Neural progenitor cell (in vitro differentiated cells): ENCODE results near the gene PHF3. TPM values are rescaled to one million over a fixed set of nuclear protein-coding genes. Genes with fewer than 3 reads are reported as not detected.
"Not testable (repeated sequence)": the region's sequence is repeated elsewhere in the genome, so short reads cannot be mapped to it uniquely, and the experiment has no call there.

ENCODE experiments used
- DNase-seq: peaks from one replicate; pipeline ENCODE4 v3.0.0-alpha.2; 2016; ENCODE audit warnings: low spot score
- H2AFZ ChIP-seq: fragments of 200-600 bp; sonication (generic); replicated peaks from 2 replicates; pipeline ENCODE4 v1.6.1; 2016; ENCODE audit warnings: antibody characterized with exemption
- H3F3A ChIP-seq: fragments of 200-600 bp; sonication (generic); 2 replicates; pipeline ENCODE4 v1.6.1; 2016; ENCODE audit warnings: antibody characterized with exemption, low read depth
- H3K27ac ChIP-seq: fragments of 200-600 bp; sonication (generic); 2 replicates; pipeline ENCODE4 v1.5.1; 2016; ENCODE audit warnings: mild to moderate bottlenecking
- H3K27me3 ChIP-seq: fragments of 200-600 bp; sonication (generic); 2 replicates; pipeline ENCODE4 v1.6.1; 2016; ENCODE audit warnings: mild to moderate bottlenecking, moderate library complexity
- H3K36me3 ChIP-seq: fragments of 200-600 bp; sonication (generic); 2 replicates; pipeline ENCODE4 v1.5.1; 2016
- H3K4me1 ChIP-seq: fragments of 200-600 bp; sonication (generic); 2 replicates; pipeline ENCODE4 v1.6.1; 2016; ENCODE audit warnings: mixed run types
- H3K4me2 ChIP-seq: fragments of 200-600 bp; sonication (generic); 2 replicates; pipeline ENCODE4 v1.6.1; 2016
- H3K4me3 ChIP-seq: fragments of 200-600 bp; sonication (generic); 2 replicates; pipeline ENCODE4 v1.5.1; 2016
- H3K79me2 ChIP-seq: fragments of 200-600 bp; sonication (generic); 2 replicates; pipeline ENCODE4 v1.6.1; 2016; ENCODE audit warnings: low read depth
- H3K9ac ChIP-seq: fragments of 200-600 bp; sonication (generic); 2 replicates; pipeline ENCODE4 v1.6.1; 2016
- H3K9me3 ChIP-seq: fragments of 200-600 bp; sonication (generic); 2 replicates; pipeline ENCODE4 v1.5.1; 2016; ENCODE audit warnings: low read depth
- H4K20me1 ChIP-seq: fragments of 200-600 bp; sonication (generic); 2 replicates; pipeline ENCODE4 v1.6.1; 2016; ENCODE audit warnings: low read depth
- H3K27ac Mint-ChIP-seq: 3 replicates; pipeline ENCODE4 v1.8.0; 2021; ENCODE audit warnings: mixed read lengths
- H3K27me3 Mint-ChIP-seq: 2 replicates; pipeline ENCODE4 v1.8.0; 2022; ENCODE audit warnings: low read depth, mild to moderate bottlenecking, inconsistent platforms, moderate library complexity, mixed read lengths; ENCODE audit not compliant: insufficient read depth
- H3K36me3 Mint-ChIP-seq: 3 replicates; pipeline ENCODE4 v1.8.0; 2021; ENCODE audit warnings: mixed read lengths
- H3K4me1 Mint-ChIP-seq: 3 replicates; pipeline ENCODE4 v1.8.0; 2021; ENCODE audit warnings: mixed read lengths
- H3K4me3 Mint-ChIP-seq: 3 replicates; pipeline ENCODE4 v1.8.0; 2021; ENCODE audit warnings: mild to moderate bottlenecking, moderate library complexity, mixed read lengths
- H3K9me3 Mint-ChIP-seq: 3 replicates; pipeline ENCODE4 v1.8.0; 2020; ENCODE audit warnings: mixed read lengths
- CTCF ChIP-seq: fragments of 200-600 bp; sonication (generic); IDR thresholded peaks from 2 replicates; pipeline ENCODE4 v1.5.1; 2017; ENCODE audit warnings: antibody characterized with exemption, mild to moderate bottlenecking
- EZH2 ChIP-seq: fragments of 200-600 bp; sonication (generic); IDR thresholded peaks from 2 replicates; pipeline ENCODE4 v1.6.1; 2017; ENCODE audit warnings: antibody characterized with exemption, mild to moderate bottlenecking, moderate library complexity
- EZH2phosphoT487 ChIP-seq: fragments of 200-600 bp; sonication (generic); IDR thresholded peaks from 2 replicates; pipeline ENCODE4 v1.6.1; 2017; ENCODE audit warnings: antibody characterized with exemption
- total RNA-seq: library from RNA; depleted of rRNA; stranded (reverse); fragments of >200 nt; gene quantifications from 2 replicates; pipeline ENCODE4 v1.2.3, GENCODE V29; 2015; ENCODE audit warnings: low replicate concordance

Gene PHF3
- total RNA-seq, 1 donor from 2014 or later, result 100 TPM

- DNase-seq, result no peak
- no peaks in the 10 kb centered on the region for H3K9me3 ChIP-seq
- H3K9ac ChIP-seq, result no peak overlapping the region
- H3K4me2 ChIP-seq, result no peak overlapping the region
- H2AFZ ChIP-seq, result no peak overlapping the region
- TF ChIP-seq EZH2 (no peak), CTCF (no peak), EZH2phosphoT487 (no peak)
- no peaks in the 10 kb centered on the region for H3K79me2 ChIP-seq
- no peak overlapping the region for H3K4me3 Mint-ChIP-seq
- H3K27ac Mint-ChIP-seq, result no peak overlapping the region
- H3K4me3 ChIP-seq, result no peak overlapping the region
- H3K27me3 Mint-ChIP-seq, result peaks cover 3% of the 10 kb centered on the region
- H3K27me3 ChIP-seq, result no peaks in the 10 kb centered on the region
- H3F3A ChIP-seq, result no peaks in the 10 kb centered on the region
- H3K36me3 Mint-ChIP-seq, result no peaks in the 10 kb centered on the region
- H3K9me3 Mint-ChIP-seq, result peaks cover 3% of the 10 kb centered on the region
- no peaks in the 10 kb centered on the region for H3K4me1 ChIP-seq
- no peaks in the 10 kb centered on the region for H3K4me1 Mint-ChIP-seq
- no peaks in the 10 kb centered on the region for H4K20me1 ChIP-seq
- H3K27ac ChIP-seq, result no peak overlapping the region
- H3K36me3 ChIP-seq, result no peaks in the 10 kb centered on the region
Observed at GRCh38 chr6:63744810-63745209, 109.2 kb downstream of the PHF3 start.

GRCh38 chr6:63745784-63746183 lies 110.2 kb downstream of the PHF3 start:
- no peaks in the 10 kb centered on the region for H3K79me2 ChIP-seq
- H3K27ac Mint-ChIP-seq, result no peak overlapping the region
- no peak overlapping the region for H3K9ac ChIP-seq
- H3K36me3 ChIP-seq, result no peaks in the 10 kb centered on the region
- H4K20me1 ChIP-seq, result no peaks in the 10 kb centered on the region
- no peak for DNase-seq
- no peak overlapping the region for H3K27ac ChIP-seq
- H3K9me3 ChIP-seq, result no peaks in the 10 kb centered on the region
- no peaks in the 10 kb centered on the region for H3K4me1 Mint-ChIP-seq
- H3K9me3 Mint-ChIP-seq, result peaks cover 3% of the 10 kb centered on the region
- no peak overlapping the region for H3K4me3 Mint-ChIP-seq
- no peaks in the 10 kb centered on the region for H3F3A ChIP-seq
- H3K27me3 Mint-ChIP-seq, result peaks cover 3% of the 10 kb centered on the region
- H3K4me2 ChIP-seq, result no peak overlapping the region
- no peak overlapping the region for H2AFZ ChIP-seq
- no peaks in the 10 kb centered on the region for H3K4me1 ChIP-seq
- no peaks in the 10 kb centered on the region for H3K36me3 Mint-ChIP-seq
- TF ChIP-seq CTCF, result no peak
- no peak for TF ChIP-seq EZH2phosphoT487
- TF ChIP-seq EZH2, result no peak
- H3K27me3 ChIP-seq, result no peaks in the 10 kb centered on the region
- H3K4me3 ChIP-seq, result no peak overlapping the region

- no peak for TF ChIP-seq CTCF
- TF ChIP-seq EZH2, result no peak
- no peak for TF ChIP-seq EZH2phosphoT487
Observed at GRCh38 chr6:63750400-63750799, 114.8 kb downstream of the PHF3 start.

GRCh38 chr6:63757275-63757674 lies 121.7 kb downstream of the PHF3 start:
- H3K79me2 ChIP-seq, H4K20me1 ChIP-seq, H3K4me1 ChIP-seq, H3K4me3 ChIP-seq, H3K27ac ChIP-seq, H3K27me3 Mint-ChIP-seq, H3K4me1 Mint-ChIP-seq, H3K9me3 ChIP-seq, H3F3A ChIP-seq, H3K4me2 ChIP-seq, H3K27ac Mint-ChIP-seq, H2AFZ ChIP-seq, H3K36me3 ChIP-seq, H3K9ac ChIP-seq, H3K4me3 Mint-ChIP-seq, DNase-seq, H3K27me3 ChIP-seq, H3K36me3 Mint-ChIP-seq: not testable (repeated sequence)
- H3K9me3 Mint-ChIP-seq, result peaks cover 26% of the 10 kb centered on the region

More at GRCh38 chr6:63750400-63750799, 114.8 kb downstream of the PHF3 start:
- no peaks in the 10 kb centered on the region for H3K36me3 Mint-ChIP-seq
- DNase-seq, result no peak
- no peak overlapping the region for H3K27ac ChIP-seq
- no peaks in the 10 kb centered on the region for H3K79me2 ChIP-seq
- no peak overlapping the region for H3K9ac ChIP-seq
- no peaks in the 10 kb centered on the region for H3F3A ChIP-seq
- H3K36me3 ChIP-seq, result no peaks in the 10 kb centered on the region
- peaks cover 3% of the 10 kb centered on the region for H3K27me3 Mint-ChIP-seq
- H3K4me2 ChIP-seq, result no peak overlapping the region
- H3K4me3 Mint-ChIP-seq, result no peak overlapping the region
- H3K4me1 Mint-ChIP-seq, result no peaks in the 10 kb centered on the region
- H3K27me3 ChIP-seq, result no peaks in the 10 kb centered on the region
- H4K20me1 ChIP-seq, result no peaks in the 10 kb centered on the region
- H3K4me1 ChIP-seq, result no peaks in the 10 kb centered on the region
- H2AFZ ChIP-seq, result peak overlapping the region; percentile 64
- H3K9me3 Mint-ChIP-seq, result peaks cover 9% of the 10 kb centered on the region
- no peak overlapping the region for H3K4me3 ChIP-seq
- H3K27ac Mint-ChIP-seq, result no peak overlapping the region
- no peaks in the 10 kb centered on the region for H3K9me3 ChIP-seq
